Activated T-cell treated with anti-CD3 and anti-CD28 coated beads for 48 hours (primary cell): ENCODE results near the gene NDUFA6.
"Not testable (repeated sequence)": the region's sequence is repeated elsewhere in the genome, so short reads cannot be mapped to it uniquely, and the experiment has no call there.

Source experiments
- DNase-seq: peaks from one replicate; pipeline ENCODE4 v3.0.0-alpha.2; 2020; ENCODE audit warnings: low read depth

Gene NDUFA6

GRCh38 chr22:42090596-42091454 is at the start of gene NDUFA6:
TSS of gene NDUFA6 (minus strand) at chr22:42090772. CDS start at chr22:42090744, 28 bp downstream.
- DNase-seq = peak; percentile 96

- not testable (repeated sequence) for DNase-seq
Measured at GRCh38 chr22:42140153-42140552, 49.6 kb upstream of the NDUFA6 start.

GRCh38 chr22:42139508-42139907 is 48.9 kb upstream of the NDUFA6 start:
- not testable (repeated sequence) for DNase-seq

DNA sequence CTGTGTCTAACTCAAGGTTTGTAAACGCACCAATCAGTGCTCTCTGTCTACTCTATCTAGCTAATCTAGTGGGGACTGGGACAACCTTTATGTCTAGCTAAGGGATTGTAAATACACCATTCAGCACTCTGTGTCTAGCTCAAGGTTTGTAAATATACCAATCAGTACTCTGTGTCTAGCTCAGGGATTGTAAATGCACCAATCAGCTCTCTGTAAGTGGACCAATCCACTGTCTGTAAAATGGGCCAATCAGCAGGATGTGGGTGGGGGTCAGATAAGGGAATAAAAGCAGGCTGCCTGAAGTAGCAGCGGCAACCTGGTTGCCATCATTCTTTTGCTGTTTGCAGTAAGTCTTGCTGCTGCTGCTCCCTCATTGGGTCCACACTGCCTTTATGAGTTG is 48.4 kb upstream of the NDUFA6 start:
- no peak for DNase-seq

DNA sequence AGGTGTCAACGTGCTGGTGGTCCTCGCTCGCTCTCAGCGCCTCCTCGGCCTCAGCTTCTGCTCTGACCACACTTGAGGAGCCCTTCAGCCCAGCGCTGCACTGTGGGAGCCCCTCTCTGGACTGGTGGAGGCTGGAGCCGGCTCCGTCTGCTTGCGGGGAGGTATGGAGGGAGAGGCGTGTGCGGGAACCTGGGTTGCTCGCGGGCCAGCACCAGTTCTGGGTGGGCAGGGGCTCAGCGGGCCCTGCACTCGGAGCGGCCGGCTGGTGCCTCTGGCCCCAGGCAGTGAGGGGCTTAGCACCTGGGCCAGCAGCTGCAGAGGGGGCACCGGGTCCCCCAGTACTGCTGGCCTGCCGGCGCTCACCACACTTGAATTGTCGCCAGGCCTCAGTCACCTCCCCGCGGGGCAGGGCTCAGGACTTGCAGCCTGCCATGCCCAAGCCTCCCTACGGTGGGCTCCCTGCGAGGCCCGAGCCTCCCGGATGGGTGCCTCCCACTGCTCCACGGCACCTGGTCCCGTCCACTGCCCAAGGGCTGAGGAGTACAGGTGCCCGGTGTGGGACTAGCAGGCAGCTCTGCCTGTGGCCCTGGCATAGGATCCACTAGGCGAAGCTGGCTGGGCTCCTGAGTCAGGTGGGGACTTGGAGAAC is 47.7 kb upstream of the NDUFA6 start:
- no peak for DNase-seq

DNA sequence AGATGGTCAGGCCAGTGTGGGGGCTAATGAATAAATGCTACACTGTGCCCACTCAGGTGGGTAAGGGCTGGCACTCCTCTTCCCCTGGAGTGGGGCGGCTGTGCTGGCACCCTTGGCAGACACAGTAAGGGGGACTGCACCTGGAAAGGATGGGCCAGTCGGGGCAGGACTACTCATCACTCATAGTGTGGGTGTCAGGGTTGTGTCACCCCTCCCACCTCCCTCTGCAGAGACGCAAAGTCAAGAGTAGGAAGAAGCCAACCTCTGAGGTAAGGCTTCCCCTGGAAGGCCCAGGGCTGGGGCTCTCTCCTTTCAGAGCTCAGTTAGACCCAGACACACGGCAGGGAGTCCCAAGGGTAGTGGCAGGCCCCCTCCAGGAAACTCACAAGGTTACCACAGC is 45.1 kb upstream of the NDUFA6 start:
- DNase-seq = not testable (repeated sequence)

- DNase-seq = no peak
Measured at GRCh38 chr22:42134100-42135020, 43.8 kb upstream of the NDUFA6 start.

DNA sequence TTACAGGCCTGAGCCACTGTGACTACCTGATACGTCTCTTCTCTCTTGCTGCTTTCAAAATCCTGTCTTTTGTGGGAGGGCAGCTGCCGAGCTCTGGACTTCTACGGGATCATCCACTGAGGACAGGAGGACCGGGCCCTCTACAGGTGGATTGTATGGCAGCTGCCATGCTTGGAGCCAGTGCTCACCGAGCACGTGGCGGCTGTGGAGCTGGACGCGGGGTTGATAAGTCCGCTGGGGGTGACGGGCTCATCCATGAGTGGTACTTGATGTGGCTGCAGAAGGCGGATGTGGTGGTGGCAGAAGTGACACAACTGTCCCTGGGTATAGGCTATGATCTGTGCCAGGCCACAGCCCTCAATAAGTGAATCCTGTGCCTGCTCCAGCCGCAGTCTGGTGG is 41.9 kb upstream of the NDUFA6 start:
- DNase-seq = no peak

DNA sequence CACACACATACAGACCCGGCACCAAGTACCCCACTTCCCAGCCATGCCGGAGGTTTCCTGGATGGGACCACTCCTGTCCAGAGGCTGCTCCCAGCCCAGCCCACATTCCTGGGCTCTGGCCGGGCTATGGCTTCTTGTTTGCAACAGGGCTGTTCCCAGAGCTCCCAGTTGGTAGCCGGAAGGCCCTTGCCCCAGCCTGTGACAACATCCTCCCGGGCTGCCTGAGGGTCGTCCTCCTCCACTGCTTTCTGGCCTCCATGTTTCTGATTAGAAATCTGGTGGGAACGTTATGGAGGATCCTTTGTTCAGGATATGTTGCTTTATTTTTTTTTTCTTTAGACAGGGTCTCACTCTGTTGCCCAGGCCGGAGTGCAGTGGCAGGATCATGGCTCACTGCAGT is 41.0 kb upstream of the NDUFA6 start:
- DNase-seq = no peak

- not testable (repeated sequence) for DNase-seq
Measured at GRCh38 chr22:42130639-42131431, 40.3 kb upstream of the NDUFA6 start, which contains the start of gene CYP2D6. TSS of gene CYP2D6 (minus strand) at chr22:42130810. CDS start at chr22:42130791, 19 bp downstream.

GRCh38 chr22:42130182-42130581 is 39.6 kb upstream of the NDUFA6 start:
- DNase-seq = not testable (repeated sequence)

DNA sequence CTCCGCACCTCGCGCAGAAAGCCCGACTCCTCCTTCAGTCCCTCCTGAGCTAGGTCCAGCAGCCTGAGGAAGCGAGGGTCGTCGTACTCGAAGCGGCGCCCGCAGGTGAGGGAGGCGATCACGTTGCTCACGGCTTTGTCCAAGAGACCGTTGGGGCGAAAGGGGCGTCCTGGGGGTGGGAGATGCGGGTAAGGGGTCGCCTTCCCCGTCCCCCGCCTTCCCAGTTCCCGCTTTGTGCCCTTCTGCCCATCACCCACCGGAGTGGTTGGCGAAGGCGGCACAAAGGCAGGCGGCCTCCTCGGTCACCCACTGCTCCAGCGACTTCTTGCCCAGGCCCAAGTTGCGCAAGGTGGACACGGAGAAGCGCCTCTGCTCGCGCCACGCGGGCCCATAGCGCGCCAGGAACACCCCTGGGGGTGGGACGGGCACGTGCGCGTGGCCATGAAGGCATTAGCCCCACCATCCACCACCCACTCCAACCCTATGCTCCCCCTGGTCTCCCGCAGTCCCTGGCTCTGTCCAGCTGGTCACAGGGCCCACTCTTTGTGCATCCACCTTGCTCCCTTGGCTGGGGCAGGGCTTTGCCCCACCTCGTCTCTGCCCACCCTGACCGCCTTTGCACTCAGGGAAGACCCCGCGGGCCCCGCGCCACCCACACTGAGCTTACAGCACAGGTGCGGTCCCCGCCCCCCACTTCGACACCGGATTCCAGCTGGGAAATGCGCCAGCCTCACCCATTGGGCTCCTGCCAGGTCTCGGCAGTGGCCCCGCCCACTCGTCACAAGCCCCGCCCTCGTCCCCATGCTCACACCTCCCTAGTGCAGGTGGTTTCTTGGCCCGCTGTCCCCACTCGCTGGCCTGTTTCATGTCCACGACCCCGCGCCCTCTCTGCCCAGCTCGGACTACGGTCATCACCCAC is 38.5 kb upstream of the NDUFA6 start:
- not testable (repeated sequence) for DNase-seq

GRCh38 chr22:42128007-42128406 is 37.4 kb upstream of the NDUFA6 start:
- not testable (repeated sequence) for DNase-seq

DNA sequence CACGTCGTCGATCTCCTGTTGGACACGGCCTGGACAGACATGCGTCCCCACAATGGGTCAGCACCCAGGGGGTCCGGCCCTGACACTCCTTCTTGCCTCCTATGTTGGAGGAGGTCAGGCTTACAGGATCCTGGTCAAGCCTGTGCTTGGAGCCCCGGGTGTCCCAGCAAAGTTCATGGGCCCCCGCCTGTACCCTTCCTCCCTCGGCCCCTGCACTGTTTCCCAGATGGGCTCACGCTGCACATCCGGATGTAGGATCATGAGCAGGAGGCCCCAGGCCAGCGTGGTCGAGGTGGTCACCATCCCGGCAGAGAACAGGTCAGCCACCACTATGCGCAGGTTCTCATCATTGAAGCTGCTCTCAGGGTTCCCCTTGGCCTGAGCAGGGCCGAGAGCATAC is 37.0 kb upstream of the NDUFA6 start:
- no peak for DNase-seq

DNA sequence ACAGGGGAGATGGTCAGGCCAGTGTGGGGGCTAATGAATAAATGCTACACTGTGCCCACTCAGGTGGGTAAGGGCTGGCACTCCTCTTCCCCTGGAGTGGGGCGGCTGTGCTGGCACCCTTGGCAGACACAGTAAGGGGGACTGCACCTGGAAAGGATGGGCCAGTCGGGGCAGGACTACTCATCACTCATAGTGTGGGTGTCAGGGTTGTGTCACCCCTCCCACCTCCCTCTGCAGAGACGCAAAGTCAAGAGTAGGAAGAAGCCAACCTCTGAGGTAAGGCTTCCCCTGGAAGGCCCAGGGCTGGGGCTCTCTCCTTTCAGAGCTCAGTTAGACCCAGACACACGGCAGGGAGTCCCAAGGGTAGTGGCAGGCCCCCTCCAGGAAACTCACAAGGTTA is 33.0 kb upstream of the NDUFA6 start:
- not testable (repeated sequence) for DNase-seq

DNA sequence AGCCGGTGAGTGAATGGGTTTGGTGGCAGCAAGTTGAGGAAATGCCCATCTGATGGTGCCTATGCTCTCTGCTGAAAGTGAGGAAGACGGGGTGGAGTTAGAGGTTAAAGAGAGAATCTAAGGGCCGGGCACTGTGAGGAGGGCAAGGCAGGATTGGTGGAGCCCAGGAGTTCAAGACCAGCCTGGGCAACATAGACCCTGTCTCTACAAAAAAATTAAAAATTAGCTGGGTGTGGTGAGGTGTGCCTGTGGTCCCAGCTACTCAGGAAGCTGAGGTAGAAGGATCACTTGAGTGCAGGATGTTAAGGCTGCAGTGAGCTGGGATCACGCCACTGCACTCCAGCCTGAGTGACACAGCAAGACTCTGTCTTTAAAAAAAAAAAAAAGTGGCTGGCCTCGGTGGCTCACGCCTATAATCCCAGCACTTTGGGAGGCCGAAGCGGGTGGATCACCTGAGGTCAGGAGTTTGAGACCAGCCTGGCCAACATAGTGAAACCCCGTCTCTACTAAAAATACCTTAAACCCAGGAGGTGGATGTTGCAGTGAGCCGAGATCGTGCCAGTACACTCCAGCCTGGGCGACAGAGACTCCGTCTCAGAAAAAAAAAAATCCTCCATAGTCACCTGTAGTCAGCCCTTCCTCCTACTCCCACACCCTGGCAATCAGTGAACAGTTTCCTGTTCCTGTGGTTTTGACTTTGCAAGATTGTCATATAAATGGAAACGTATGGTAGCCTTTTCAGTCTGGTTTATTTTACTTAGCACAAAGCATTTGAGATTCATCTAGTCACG is 29.9 kb upstream of the NDUFA6 start:
- DNase-seq = not testable (repeated sequence)

GRCh38 chr22:42116848-42117424 is 26.4 kb upstream of the NDUFA6 start:
- no peak for DNase-seq

- not testable (repeated sequence) for DNase-seq
Measured at GRCh38 chr22:42115420-42115830, 24.9 kb upstream of the NDUFA6 start.

GRCh38 chr22:42114721-42115120 is 24.1 kb upstream of the NDUFA6 start:
- no peak for DNase-seq
